ENCODE data around the gene DIPK1C. TPM values are rescaled to one million over a fixed set of nuclear protein-coding genes. Genes with fewer than 3 reads are reported as not detected.

The DIPK1C gene
- total and polyA plus RNA-seq, 11 donors = 1.3 to 14.2 (median 6.3) TPM

GRCh38 chr18:74488354-74488753 lies 31.2 kb upstream of the DIPK1C start:
- DNase-seq (no peak), ATAC-seq (no peak)
- H3K27me3 ChIP-seq = no peaks in the 10 kb centered on the region
- H3K36me3 ChIP-seq = no peaks in the 10 kb centered on the region
- peaks cover 0 to 19% (median 7%) of the 10 kb centered on the region in 12 donors for H3K4me1 ChIP-seq
- intact Hi-C loops (cut with DNase I) = loop anchor here in 2 of 10 donors (5.0 kb wide), 2 partner anchors 36 to 291 kb away; no protein-coding TSS in a partner anchor
- no peak overlapping the region for H3K4me3 ChIP-seq
- H3K9me3 ChIP-seq = peaks cover 0 to 4% (median 0%) of the 10 kb centered on the region in 12 donors
- no peak overlapping the region for H3K27ac ChIP-seq
- 95 to 97% (median 96%) methylated on average over 8 of the region's 8 CpGs for WGBS, 4 donors
- TF ChIP-seq POLR2A (IDR thresholded peaks at IDR 0.05) (no peak), CTCF (IDR thresholded peaks at IDR 0.05) (no peak)

- intact Hi-C loops (cut with DNase I) = loop anchor here in 2 of 10 donors (5.0 kb wide), 2 partner anchors 34 to 289 kb away; no protein-coding TSS in a partner anchor
- peak overlapping the region in 6 of 12 donors; percentile 18 to 62 (median 33) for H3K27ac ChIP-seq
Observed at GRCh38 chr18:74486119-74486849, 29.2 kb upstream of the DIPK1C start.

GRCh38 chr18:74482697-74483096 lies 25.6 kb upstream of the DIPK1C start:
- no peak for ATAC-seq
- Histone ChIP-seq H3K27ac (no peak overlapping the region), H3K4me1 (peaks cover 0 to 51% (median 7%) of the 10 kb centered on the region in 12 donors), H3K4me3 (no peak overlapping the region), H3K36me3 (no peaks in the 10 kb centered on the region), H3K9me3 (no peaks in the 10 kb centered on the region), H3K27me3 (peaks cover 0 to 4% (median 0%) of the 10 kb centered on the region in 9 donors)
- DNase-seq = no peak
- intact Hi-C loops (cut with DNase I) = no loop called here
- TF ChIP-seq POLR2A (IDR thresholded peaks at IDR 0.05) (no peak), CTCF (IDR thresholded peaks at IDR 0.05) (no peak)
- 85 to 91% (median 89%) methylated on average over 11 of the region's 11 CpGs for WGBS, 4 donors

More at GRCh38 chr18:74486119-74486849, 29.2 kb upstream of the DIPK1C start:
- peak in 2 of 4 donors; percentile 24 to 44 for ATAC-seq
- no peak for TF ChIP-seq POLR2A (IDR thresholded peaks at IDR 0.05)
- TF ChIP-seq CTCF (IDR thresholded peaks at IDR 0.05) = no peak
- Histone ChIP-seq H3K9me3 (no peaks in the 10 kb centered on the region), H3K27me3 (peaks cover 0 to 4% (median 0%) of the 10 kb centered on the region in 9 donors), H3K4me3 (no peak overlapping the region), H3K4me1 (peaks cover 0 to 22% (median 7%) of the 10 kb centered on the region in 12 donors), H3K36me3 (no peaks in the 10 kb centered on the region)
- WGBS, 4 donors = 76 to 82% (median 79%) methylated on average over 13 to 15 of the region's 15 CpGs
- no peak for DNase-seq

- Histone ChIP-seq H3K36me3 (no peaks in the 10 kb centered on the region), H3K9me3 (no peaks in the 10 kb centered on the region), H3K4me3 (no peak overlapping the region), H3K27me3 (peaks cover 0 to 4% (median 0%) of the 10 kb centered on the region in 9 donors), H3K27ac (no peak overlapping the region), H3K4me1 (peaks cover 0 to 42% (median 2%) of the 10 kb centered on the region in 12 donors)
- ATAC-seq (no peak), DNase-seq (no peak)
- WGBS, 4 donors = 85 to 92% (median 87%) methylated on average over 7 of the region's 7 CpGs
- no peak for TF ChIP-seq POLR2A (IDR thresholded peaks at IDR 0.05)
- no peak for TF ChIP-seq CTCF (IDR thresholded peaks at IDR 0.05)
- intact Hi-C loops (cut with DNase I) = no loop called here
Observed at GRCh38 chr18:74480149-74480651, 23.1 kb upstream of the DIPK1C start.
